GM21526 (cell line): ENCODE results near the gene PROSER2.
"Not testable (repeated sequence)": the region's sequence is repeated elsewhere in the genome, so short reads cannot be mapped to it uniquely, and the experiment has no call there.

Experiments used
- ATAC-seq: cut with Tn5 transposase; IDR thresholded peaks from one replicate; pipeline ENCODE4 v1.9.1; 2021; ENCODE audit warnings: moderate library complexity; ENCODE audit not compliant: unreplicated experiment, low FRiP score

The PROSER2 gene

GRCh38 chr10:11880151-11881029 is 57.2 kb downstream of the PROSER2 start:
- no peak for ATAC-seq

GRCh38 chr10:11881030-11881476 is 57.9 kb downstream of the PROSER2 start:
- no peak for ATAC-seq

- no peak for ATAC-seq
These were observed 58.6 kb downstream of the PROSER2 start for GRCh38 chr10:11881477-11882417.

GRCh38 chr10:11882646-11883375 is 59.7 kb downstream of the PROSER2 start:
- no peak for ATAC-seq

- ATAC-seq = no peak
These were observed 61.7 kb downstream of the PROSER2 start for GRCh38 chr10:11884706-11885423.

- no peak for ATAC-seq
These were observed 62.4 kb downstream of the PROSER2 start for GRCh38 chr10:11885437-11886137.

- no peak for ATAC-seq
These were observed 63.0 kb downstream of the PROSER2 start for GRCh38 chr10:11886138-11886474.

GRCh38 chr10:11886851-11887250 is 63.7 kb downstream of the PROSER2 start:
- ATAC-seq = no peak

GRCh38 chr10:11887381-11888227 is 64.4 kb downstream of the PROSER2 start:
- no peak for ATAC-seq

GRCh38 chr10:11889263-11889662 is 66.1 kb downstream of the PROSER2 start:
- ATAC-seq = not testable (repeated sequence)

GRCh38 chr10:11891776-11892486 is 68.8 kb downstream of the PROSER2 start:
- ATAC-seq = no peak

GRCh38 chr10:11893749-11894278 is 70.7 kb downstream of the PROSER2 start:
- ATAC-seq = no peak

- ATAC-seq = no peak
These were observed 71.4 kb downstream of the PROSER2 start for GRCh38 chr10:11894381-11895107.

- no peak for ATAC-seq
These were observed 71.9 kb downstream of the PROSER2 start for GRCh38 chr10:11895108-11895466.

- no peak for ATAC-seq
These were observed 72.4 kb downstream of the PROSER2 start for GRCh38 chr10:11895598-11895997.

- no peak for ATAC-seq
These were observed 73.5 kb downstream of the PROSER2 start for GRCh38 chr10:11896549-11897200.

- no peak for ATAC-seq
These were observed 74.8 kb downstream of the PROSER2 start for GRCh38 chr10:11898033-11898371.
